ENCODE results near the gene KIF15.

DNA sequence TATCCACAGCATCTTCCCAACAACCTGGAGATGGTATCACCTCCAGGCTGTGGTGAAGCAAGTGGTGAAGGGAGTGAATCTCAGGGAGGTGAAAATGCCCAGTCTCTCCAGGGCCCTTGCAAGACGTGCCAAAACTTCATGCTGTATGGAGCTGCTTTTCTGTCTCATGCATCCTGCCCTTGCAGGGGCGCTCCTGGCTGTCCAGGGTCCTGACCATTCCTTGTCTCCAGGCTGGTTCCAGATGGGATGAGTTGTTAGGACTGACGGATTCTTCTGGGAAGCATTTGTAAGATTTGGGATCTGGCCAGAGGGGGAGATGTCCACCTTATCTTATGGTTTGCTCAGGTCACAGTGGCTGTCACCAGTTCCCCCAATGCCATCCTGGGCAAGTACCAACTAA is 128.7 kb downstream of the KIF15 start:
- TF ChIP-seq CTCF (conservative IDR thresholded peaks at IDR 0.05; ENCODE audit: low read depth, low read length) (no peak), EZH2 (IDR thresholded peaks at IDR 0.05; ENCODE audit: borderline replicate concordance, low read depth, low read length, poor library complexity, severe bottlenecking) (no peak)

Data from A673 (cell line).